Stimulated activated CD4-positive, alpha-beta T cell treated with anti-CD3 and anti-CD28 coated beads, TNF-alpha, amount 100 ng/mL, for 48 hours (primary cell): Measurements from ENCODE around the gene ALCAM.

Experiments
- DNase-seq, 3 donors: peaks; one replicate each; pipeline ENCODE4 v3.0.0-alpha.2; 2020; ENCODE audit warnings: low read depth in 3 of 3

Gene ALCAM

GRCh38 chr3:105366326-105367062 is at the start of gene ALCAM:
TSS of gene ALCAM (plus strand) at chr3:105366909.
- peak; percentile 67 to 76 (median 71) for DNase-seq

GRCh38 chr3:105317841-105318240 is 48.9 kb upstream of the ALCAM start:
- no peak for DNase-seq

GRCh38 chr3:105322570-105323273 is 44.0 kb upstream of the ALCAM start:
- DNase-seq = no peak

- DNase-seq = no peak
These were observed 43.5 kb upstream of the ALCAM start for GRCh38 chr3:105323274-105323599.

GRCh38 chr3:105324951-105325350 is 41.8 kb upstream of the ALCAM start:
- DNase-seq = no peak

GRCh38 chr3:105327662-105328337 is 38.9 kb upstream of the ALCAM start:
- no peak for DNase-seq

- DNase-seq = no peak
These were observed 38.4 kb upstream of the ALCAM start for GRCh38 chr3:105328338-105328730.

GRCh38 chr3:105332961-105333360 is 33.7 kb upstream of the ALCAM start:
- no peak for DNase-seq

- no peak for DNase-seq
These were observed 32.4 kb upstream of the ALCAM start for GRCh38 chr3:105334138-105334882.

GRCh38 chr3:105339946-105340345 is 26.8 kb upstream of the ALCAM start:
- no peak for DNase-seq

GRCh38 chr3:105343991-105344390 is 22.7 kb upstream of the ALCAM start:
- no peak for DNase-seq

- DNase-seq = no peak
These were observed 21.6 kb upstream of the ALCAM start for GRCh38 chr3:105345156-105345555.

GRCh38 chr3:105347625-105348302 is 18.9 kb upstream of the ALCAM start:
- no peak for DNase-seq

- DNase-seq = no peak
These were observed 18.4 kb upstream of the ALCAM start for GRCh38 chr3:105348307-105348706.

GRCh38 chr3:105349684-105350387 is 16.9 kb upstream of the ALCAM start:
- no peak for DNase-seq

GRCh38 chr3:105351821-105352220 is 14.9 kb upstream of the ALCAM start:
- DNase-seq = no peak

- DNase-seq = no peak
These were observed 13.7 kb upstream of the ALCAM start for GRCh38 chr3:105352976-105353375.

GRCh38 chr3:105353485-105354161 is 13.1 kb upstream of the ALCAM start:
- DNase-seq = no peak

- no peak for DNase-seq
These were observed 12.3 kb upstream of the ALCAM start for GRCh38 chr3:105354429-105354828.

GRCh38 chr3:105355408-105356061 is 11.2 kb upstream of the ALCAM start:
- DNase-seq = no peak
